AG09309 (cell line): ENCODE measurements around the gene MAP3K13.

ENCODE experiments used
- DNase-seq: peaks from one replicate; pipeline ENCODE4 v3.0.0-alpha.2; 2010; ENCODE audit warnings: low read depth
- H3K4me3 ChIP-seq: 2 replicates; pipeline ENCODE4 v1.5.1; 2011; ENCODE audit warnings: mild to moderate bottlenecking, low read depth, low read length, moderate library complexity; ENCODE audit not compliant: control insufficient read depth
- TF ChIP-seq, protein P1 (sequence below): IDR thresholded peaks from 2 replicates; pipeline ENCODE4 v1.5.1; 2011; ENCODE audit warnings: mild to moderate bottlenecking, low read depth, low read length, inconsistent platforms; ENCODE audit not compliant: insufficient read depth, control insufficient read depth; ENCODE audit errors: missing control alignments

Gene MAP3K13

DNA sequence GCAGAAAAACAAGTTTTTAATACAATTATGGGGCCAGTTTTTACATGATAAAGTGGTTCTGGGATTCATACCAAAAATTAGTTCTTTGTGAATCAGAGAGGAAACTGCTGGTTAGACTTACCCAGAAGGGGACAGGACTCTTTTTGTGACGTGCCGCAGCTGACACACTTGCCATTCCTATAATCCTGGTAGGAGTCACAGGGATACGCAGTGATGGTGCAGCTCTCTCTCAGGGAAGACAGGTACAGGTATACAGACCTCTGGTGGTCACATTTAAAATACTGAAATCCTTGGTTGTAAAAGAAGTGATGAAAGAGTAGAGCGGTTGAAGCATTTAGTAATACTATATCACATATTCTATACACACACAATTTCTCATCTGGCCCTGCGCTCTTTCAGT is 156.1 kb downstream of the MAP3K13 start:
- H3K4me3 ChIP-seq = no peak overlapping the region
- TF ChIP-seq, protein P1, sequence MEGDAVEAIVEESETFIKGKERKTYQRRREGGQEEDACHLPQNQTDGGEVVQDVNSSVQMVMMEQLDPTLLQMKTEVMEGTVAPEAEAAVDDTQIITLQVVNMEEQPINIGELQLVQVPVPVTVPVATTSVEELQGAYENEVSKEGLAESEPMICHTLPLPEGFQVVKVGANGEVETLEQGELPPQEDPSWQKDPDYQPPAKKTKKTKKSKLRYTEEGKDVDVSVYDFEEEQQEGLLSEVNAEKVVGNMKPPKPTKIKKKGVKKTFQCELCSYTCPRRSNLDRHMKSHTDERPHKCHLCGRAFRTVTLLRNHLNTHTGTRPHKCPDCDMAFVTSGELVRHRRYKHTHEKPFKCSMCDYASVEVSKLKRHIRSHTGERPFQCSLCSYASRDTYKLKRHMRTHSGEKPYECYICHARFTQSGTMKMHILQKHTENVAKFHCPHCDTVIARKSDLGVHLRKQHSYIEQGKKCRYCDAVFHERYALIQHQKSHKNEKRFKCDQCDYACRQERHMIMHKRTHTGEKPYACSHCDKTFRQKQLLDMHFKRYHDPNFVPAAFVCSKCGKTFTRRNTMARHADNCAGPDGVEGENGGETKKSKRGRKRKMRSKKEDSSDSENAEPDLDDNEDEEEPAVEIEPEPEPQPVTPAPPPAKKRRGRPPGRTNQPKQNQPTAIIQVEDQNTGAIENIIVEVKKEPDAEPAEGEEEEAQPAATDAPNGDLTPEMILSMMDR = no peak
- no peak for DNase-seq

DNA sequence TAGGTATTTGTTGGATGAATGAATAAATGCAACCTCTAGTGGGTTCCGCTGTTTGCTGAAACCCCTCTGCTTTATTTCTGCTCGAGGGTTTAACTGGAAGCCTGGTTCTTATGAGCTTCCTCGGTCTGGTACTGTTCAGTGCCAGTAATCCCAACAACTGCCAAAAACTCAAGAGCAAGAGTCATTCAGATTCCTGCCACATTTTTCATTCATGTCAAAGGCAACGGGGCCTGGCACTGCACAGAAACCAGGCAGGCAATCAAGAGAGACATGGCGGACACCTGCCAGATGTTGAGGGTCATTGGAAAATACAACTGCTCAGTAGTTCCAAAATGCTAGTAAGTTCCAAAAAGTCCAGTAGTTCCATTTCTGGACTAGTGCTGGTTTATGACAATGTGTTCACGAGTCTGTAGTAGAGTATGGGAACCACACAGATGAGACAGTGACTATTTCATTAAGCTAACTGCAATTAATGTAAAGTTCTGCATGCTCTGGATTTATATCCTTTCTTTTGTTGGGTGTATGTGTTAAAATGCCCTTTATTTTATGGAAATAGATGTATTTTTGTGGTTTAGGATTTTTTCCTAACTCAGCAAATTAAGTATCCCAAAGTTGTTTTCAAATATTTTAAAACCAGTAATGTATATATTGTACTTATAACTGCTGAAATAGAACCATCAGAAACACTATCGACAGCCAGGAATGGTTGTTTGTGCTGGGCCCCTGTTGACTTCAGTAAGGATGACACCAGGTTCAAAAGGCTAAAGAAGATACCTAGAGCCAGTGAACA is 158.6 kb downstream of the MAP3K13 start:
- no peak overlapping the region for H3K4me3 ChIP-seq
- TF ChIP-seq, protein P1 = no peak
- DNase-seq = no peak

GRCh38 chr3:185526349-185526951 is 163.5 kb downstream of the MAP3K13 start:
- no peak overlapping the region for H3K4me3 ChIP-seq
- DNase-seq = no peak
- TF ChIP-seq, protein P1 = no peak

- no peak for DNase-seq
- TF ChIP-seq, protein P1 = no peak
- no peak overlapping the region for H3K4me3 ChIP-seq
These were observed 164.4 kb downstream of the MAP3K13 start for GRCh38 chr3:185527364-185527763.

GRCh38 chr3:185528532-185528931 is 165.6 kb downstream of the MAP3K13 start:
- no peak for DNase-seq
- H3K4me3 ChIP-seq = no peak overlapping the region
- TF ChIP-seq, protein P1 = no peak

- TF ChIP-seq, protein P1 = no peak
- H3K4me3 ChIP-seq = no peak overlapping the region
- no peak for DNase-seq
These were observed 167.9 kb downstream of the MAP3K13 start for GRCh38 chr3:185530856-185531255.

DNA sequence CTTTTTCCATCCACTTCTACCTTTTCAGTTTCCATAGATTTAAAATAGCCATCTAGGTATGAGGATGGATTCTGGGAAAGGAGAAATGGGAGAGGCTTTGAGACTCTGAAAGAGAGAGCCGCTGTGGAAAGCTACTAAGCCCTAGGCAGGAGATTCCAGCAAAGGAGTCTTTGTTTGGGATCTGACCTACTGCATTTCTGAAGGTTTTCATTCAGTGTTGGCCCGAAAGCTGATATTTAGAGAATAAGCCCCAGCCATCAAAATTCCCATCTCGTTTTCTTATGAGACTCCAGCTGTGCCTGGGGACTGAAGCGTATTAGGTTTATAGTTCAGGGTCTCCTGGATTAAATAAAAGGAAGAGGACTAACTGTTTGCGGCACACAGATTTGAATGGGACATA is 170.0 kb downstream of the MAP3K13 start:
- TF ChIP-seq, protein P1 = no peak
- DNase-seq = no peak
- no peak overlapping the region for H3K4me3 ChIP-seq
